LNCaP clone FGC (cell line): Measurements from ENCODE around the gene TMED8.

ENCODE experiments used
- DNase-seq: peaks from one replicate; pipeline ENCODE4 v3.0.0-alpha.2; 2011; ENCODE audit warnings: low read depth
- H3K4me3 ChIP-seq: 2 replicates; pipeline ENCODE4 v1.5.1; 2011; ENCODE audit warnings: mild to moderate bottlenecking, low read depth, low read length, control low read depth
- TF ChIP-seq, protein P1 (sequence below): IDR thresholded peaks from 2 replicates; pipeline ENCODE4 v1.5.1; 2012; ENCODE audit warnings: mild to moderate bottlenecking; ENCODE audit not compliant: control insufficient read depth, insufficient read depth; ENCODE audit errors: extremely low read depth

The TMED8 gene

DNA sequence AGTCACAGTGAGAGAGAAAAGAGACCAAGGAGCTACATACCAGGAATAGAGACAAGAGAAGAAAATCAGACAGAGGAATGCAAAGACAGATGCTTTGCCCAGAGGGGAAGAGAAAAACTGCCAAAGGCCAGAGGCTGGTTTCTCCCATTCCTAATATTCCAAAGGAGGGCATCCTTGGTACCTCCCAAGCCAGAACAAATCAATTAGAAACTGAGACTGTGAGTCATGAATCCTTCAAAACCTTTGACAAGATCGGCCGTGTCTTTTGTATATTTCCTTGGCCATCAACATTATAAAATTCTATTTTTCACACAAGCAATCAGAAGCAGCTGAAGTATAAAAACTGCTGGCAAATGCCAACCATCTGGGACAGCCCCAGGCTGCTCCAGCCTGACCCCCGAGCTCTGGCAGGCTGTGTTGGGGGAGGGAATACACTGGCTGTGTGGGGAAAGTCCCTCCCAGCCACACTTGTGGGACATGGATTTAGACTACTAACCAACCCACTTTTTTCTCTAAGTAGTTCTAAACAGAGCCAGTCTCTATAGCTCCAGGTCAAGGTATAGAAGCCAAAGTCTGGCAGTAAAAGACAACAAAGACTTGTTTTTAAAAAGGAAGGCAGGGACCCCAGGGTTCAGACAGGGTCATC lies 69.9 kb downstream of the TMED8 start:
- no peak overlapping the region for H3K4me3 ChIP-seq
- no peak for DNase-seq
- TF ChIP-seq, protein P1, sequence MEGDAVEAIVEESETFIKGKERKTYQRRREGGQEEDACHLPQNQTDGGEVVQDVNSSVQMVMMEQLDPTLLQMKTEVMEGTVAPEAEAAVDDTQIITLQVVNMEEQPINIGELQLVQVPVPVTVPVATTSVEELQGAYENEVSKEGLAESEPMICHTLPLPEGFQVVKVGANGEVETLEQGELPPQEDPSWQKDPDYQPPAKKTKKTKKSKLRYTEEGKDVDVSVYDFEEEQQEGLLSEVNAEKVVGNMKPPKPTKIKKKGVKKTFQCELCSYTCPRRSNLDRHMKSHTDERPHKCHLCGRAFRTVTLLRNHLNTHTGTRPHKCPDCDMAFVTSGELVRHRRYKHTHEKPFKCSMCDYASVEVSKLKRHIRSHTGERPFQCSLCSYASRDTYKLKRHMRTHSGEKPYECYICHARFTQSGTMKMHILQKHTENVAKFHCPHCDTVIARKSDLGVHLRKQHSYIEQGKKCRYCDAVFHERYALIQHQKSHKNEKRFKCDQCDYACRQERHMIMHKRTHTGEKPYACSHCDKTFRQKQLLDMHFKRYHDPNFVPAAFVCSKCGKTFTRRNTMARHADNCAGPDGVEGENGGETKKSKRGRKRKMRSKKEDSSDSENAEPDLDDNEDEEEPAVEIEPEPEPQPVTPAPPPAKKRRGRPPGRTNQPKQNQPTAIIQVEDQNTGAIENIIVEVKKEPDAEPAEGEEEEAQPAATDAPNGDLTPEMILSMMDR, result no peak

DNA sequence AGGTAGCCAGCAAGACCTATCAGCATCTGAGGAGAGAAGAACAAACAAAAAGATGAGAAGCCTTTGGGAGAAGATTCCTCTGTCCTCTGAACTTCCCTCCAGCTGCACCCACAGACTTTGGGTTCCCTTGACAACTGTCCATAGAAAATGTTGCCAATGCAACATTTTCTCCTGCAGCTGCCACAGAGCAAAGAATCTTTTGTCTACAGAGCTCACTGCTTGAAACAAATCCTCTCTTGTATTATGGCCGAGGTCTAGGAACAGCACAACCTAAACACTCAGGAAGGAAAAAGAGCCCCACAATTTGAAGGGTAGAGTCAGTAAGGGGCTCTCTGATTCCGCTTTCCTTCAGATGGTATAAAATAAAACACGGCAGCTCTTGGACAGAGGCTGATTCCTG lies 70.5 kb downstream of the TMED8 start:
- TF ChIP-seq, protein P1, result no peak

DNA sequence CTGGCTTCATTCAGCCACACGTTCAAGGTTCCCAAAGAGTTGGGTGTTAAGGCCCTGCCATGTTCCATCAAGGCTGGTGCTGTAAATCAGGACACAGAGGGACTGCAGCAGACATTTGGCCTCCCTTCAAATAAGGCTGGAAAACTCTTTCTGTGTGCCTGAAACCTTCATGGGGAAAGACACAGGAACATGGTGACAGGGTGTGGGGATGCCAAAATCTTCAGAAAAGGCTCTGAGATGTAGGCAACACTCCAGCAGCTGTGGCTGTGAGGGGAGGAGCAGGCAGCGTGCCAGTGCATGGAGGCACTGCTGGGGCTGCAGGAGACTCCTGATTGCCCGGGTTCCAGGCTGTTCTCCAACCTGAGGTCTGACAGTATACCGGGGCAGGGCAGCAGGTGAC lies 71.2 kb downstream of the TMED8 start:
- no peak overlapping the region for H3K4me3 ChIP-seq
- TF ChIP-seq, protein P1, result no peak
- DNase-seq, result no peak

More for the DNA sequence above, 70.5 kb downstream of the TMED8 start:
- H3K4me3 ChIP-seq, result no peak overlapping the region
- DNase-seq, result no peak

DNA sequence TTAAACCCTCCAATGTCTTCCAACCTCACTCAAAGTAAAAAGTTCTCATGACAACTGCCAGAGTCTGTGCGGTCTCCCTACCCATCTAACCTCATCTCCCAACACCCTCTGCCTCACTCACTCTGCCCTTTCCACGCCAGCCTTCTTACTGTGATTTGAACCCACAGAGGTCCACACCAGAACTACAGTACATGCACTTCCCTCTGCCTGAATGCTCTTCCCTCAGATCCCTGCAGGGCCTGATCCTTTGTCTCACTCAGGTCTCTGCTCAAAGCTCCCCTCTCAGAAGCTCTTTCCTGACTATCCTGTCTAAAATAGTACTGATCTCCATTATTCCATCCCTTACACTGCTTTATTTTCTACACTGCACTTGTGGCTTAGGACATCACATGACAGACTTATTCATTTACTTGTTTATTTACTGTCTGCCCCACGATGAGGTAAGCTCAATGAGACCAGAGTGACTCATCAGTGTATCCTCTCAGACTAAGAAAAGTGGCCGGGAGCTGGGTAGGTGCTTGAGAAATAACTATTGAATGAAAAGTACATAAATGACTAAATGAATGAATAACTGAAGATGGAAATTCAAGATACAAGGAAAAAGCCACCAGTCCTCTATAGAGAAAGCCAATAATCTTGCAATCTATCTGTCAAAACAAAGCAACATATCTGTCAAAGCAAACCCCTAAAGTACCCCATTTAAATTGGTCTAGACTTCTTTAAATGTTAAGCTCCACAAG lies 73.3 kb downstream of the TMED8 start:
- no peak overlapping the region for H3K4me3 ChIP-seq
- DNase-seq, result peak; percentile 46
- TF ChIP-seq, protein P1, result no peak

DNA sequence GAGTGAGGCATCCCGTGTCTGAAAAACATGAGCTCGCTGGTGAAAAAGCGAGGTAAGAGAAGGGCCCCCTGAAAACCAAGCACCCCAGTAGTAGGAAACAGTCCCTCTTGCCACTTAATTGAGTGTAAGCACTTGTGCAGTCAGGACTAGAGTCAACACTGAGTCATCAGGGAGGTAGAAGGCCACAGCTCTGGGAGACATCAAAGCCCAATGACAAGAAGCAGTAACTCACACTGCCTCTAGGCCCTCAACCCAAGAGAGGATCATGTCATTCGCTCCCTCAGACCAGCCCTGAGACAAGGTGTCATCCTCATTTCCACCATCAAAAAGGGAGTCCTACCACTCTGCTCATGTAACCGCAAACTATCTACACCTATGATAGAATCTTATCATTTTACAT lies 74.0 kb downstream of the TMED8 start:
- TF ChIP-seq, protein P1, result no peak
- no peak for DNase-seq
- H3K4me3 ChIP-seq, result no peak overlapping the region

DNA sequence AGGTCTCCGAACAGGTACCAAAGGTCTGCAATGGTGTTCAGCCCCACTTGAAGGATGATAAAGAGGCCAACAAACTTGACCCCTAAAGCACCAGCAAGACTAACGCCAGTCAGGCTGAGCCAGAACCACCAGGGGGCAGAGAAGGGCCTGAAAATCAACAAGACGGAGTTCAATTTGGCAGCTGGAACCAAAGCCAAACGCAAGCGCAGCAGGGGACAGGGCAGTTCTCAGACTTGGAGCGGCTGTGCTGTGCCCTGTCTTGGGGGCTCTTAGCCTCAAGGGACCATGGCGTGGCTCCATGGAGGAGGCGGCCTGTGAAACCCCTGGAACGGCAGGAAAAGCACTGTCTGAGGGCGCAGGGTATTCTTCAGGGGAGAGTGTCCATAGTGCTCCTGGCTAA lies 75.8 kb downstream of the TMED8 start:
- DNase-seq, result peak; percentile 75
- TF ChIP-seq, protein P1, result peak; percentile 94
- H3K4me3 ChIP-seq, result no peak overlapping the region

DNA sequence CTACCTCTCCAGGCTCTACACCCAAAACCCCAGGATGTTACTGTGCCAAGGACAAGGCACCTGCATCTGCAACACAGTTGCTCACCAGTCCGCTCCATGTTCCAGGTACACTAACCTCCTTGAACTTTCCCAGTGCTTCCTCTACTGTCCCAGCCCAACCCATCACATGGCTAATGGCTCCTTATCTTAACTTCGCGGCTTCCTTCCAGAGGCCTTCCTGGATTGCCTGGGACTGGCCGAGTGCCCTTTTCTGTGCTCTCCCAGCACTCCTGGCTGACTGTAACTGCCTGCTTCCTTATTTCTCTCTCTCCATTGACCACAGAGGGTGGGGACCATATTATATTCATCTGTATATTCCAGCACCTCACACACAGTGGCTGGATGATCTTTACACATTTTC lies 77.1 kb downstream of the TMED8 start:
- TF ChIP-seq, protein P1, result no peak
- H3K4me3 ChIP-seq, result no peak overlapping the region

More for the DNA sequence above, 77.1 kb downstream of the TMED8 start:
- no peak for DNase-seq
